CD14-positive monocyte (primary cell): Measurements from ENCODE around the gene SFMBT2. TPM values are rescaled to one million over a fixed set of nuclear protein-coding genes. Genes with fewer than 3 reads are reported as not detected.

Source experiments
- DNase-seq, 3 donors: peaks; one replicate each; pipeline ENCODE4 v3.0.0-alpha.2; 2011 to 2022
- H2AFZ ChIP-seq: 2 replicates; pipeline ENCODE4 v1.6.0; 2012; ENCODE audit warnings: mild to moderate bottlenecking, low read depth, low read length, inconsistent platforms; ENCODE audit not compliant: insufficient read depth, poor library complexity, severe bottlenecking
- H3K27ac ChIP-seq, 2 donors: 1 replicate in 1 of 2; 2 replicates in 1 of 2; pipeline ENCODE4 v1.5.1; 2012 to 2013; ENCODE audit warnings: low read length in 2 of 2, control low read depth in 1 of 2, inconsistent platforms in 1 of 2, low read depth in 1 of 2, mild to moderate bottlenecking in 1 of 2
- H3K27me3 ChIP-seq, 2 donors: one replicate each; pipeline versions ENCODE4 v1.6.0 to v1.6.1; 2011 to 2013; ENCODE audit warnings: low read length in 2 of 2; ENCODE audit not compliant: control insufficient read depth in 2 of 2, insufficient read depth in 2 of 2
- H3K36me3 ChIP-seq, 2 donors: replicated peaks in 1 of 2; 1 replicate in 1 of 2; 2 replicates in 1 of 2; pipeline versions ENCODE4 v1.5.1 to v1.6.1; 2012 to 2013; ENCODE audit warnings: low read length in 2 of 2, control low read depth in 1 of 2, inconsistent platforms in 1 of 2, mild to moderate bottlenecking in 1 of 2; ENCODE audit not compliant: insufficient read depth in 2 of 2, control insufficient read depth in 1 of 2
- H3K4me1 ChIP-seq, 2 donors: 1 replicate in 1 of 2; 2 replicates in 1 of 2; pipeline versions ENCODE4 v1.5.1 to v1.6.1; 2012 to 2013; ENCODE audit warnings: low read length in 2 of 2, control low read depth in 1 of 2, inconsistent platforms in 1 of 2, mild to moderate bottlenecking in 1 of 2, moderate library complexity in 1 of 2; ENCODE audit not compliant: insufficient read depth in 2 of 2, control insufficient read depth in 1 of 2
- H3K4me2 ChIP-seq: replicated peaks from 2 replicates; pipeline ENCODE3; 2012; ENCODE audit warnings: low read length, moderate library complexity, mild to moderate bottlenecking; ENCODE audit not compliant: poor library complexity, severe bottlenecking; ENCODE audit errors: extremely low read depth
- H3K4me3 ChIP-seq, 3 experiments: fragments of 200-600 bp in 1 of 3; sonication (generic) in 1 of 3; replicated peaks in 1 of 3; 1 replicate in 2 of 3; 2 replicates in 1 of 3; pipeline ENCODE4 v1.5.1; 2011 to 2013; ENCODE audit warnings: low read length in 3 of 3, mild to moderate bottlenecking in 3 of 3, control low read depth in 2 of 3, low read depth in 2 of 3, inconsistent platforms in 1 of 3, moderate library complexity in 1 of 3
- H3K79me2 ChIP-seq: 2 replicates; pipeline ENCODE4 v1.6.0; 2012; ENCODE audit warnings: mild to moderate bottlenecking, control low read depth, inconsistent platforms, low read length, moderate library complexity; ENCODE audit not compliant: insufficient read depth
- H3K9ac ChIP-seq: 2 replicates; pipeline ENCODE4 v1.6.0; 2017; ENCODE audit warnings: low read length, mild to moderate bottlenecking; ENCODE audit not compliant: insufficient read depth, poor library complexity, severe bottlenecking
- H3K9me3 ChIP-seq, 2 donors: replicated peaks in 1 of 2; 1 replicate in 1 of 2; 2 replicates in 1 of 2; pipeline versions ENCODE4 v1.5.1 to v1.6.1; 2012 to 2013; ENCODE audit warnings: low read length in 2 of 2, control low read depth in 1 of 2; ENCODE audit not compliant: control insufficient read depth in 1 of 2, insufficient read depth in 1 of 2
- H4K20me1 ChIP-seq: 2 replicates; pipeline ENCODE4 v1.6.0; 2012; ENCODE audit warnings: mild to moderate bottlenecking, low read length, control low read depth, moderate library complexity; ENCODE audit not compliant: insufficient read depth
- H3K27ac Mint-ChIP-seq, 7 donors: one replicate each; pipeline ENCODE4 v1.8.0; 2020; ENCODE audit warnings: mild to moderate bottlenecking in 7 of 7, mixed read lengths in 7 of 7, moderate library complexity in 6 of 7, inconsistent platforms in 2 of 7
- H3K27me3 Mint-ChIP-seq, 3 donors: one replicate each; pipeline ENCODE4 v1.8.0; 2021 to 2022; ENCODE audit warnings: low read depth in 3 of 3, mild to moderate bottlenecking in 3 of 3, mixed read lengths in 3 of 3, moderate library complexity in 3 of 3, inconsistent platforms in 1 of 3
- H3K36me3 Mint-ChIP-seq, 2 donors: one replicate each; pipeline ENCODE4 v1.8.0; 2020; ENCODE audit warnings: mixed read lengths in 2 of 2, inconsistent platforms in 1 of 2, mild to moderate bottlenecking in 1 of 2
- H3K4me1 Mint-ChIP-seq: one replicate; pipeline ENCODE4 v1.8.0; 2020; ENCODE audit warnings: mild to moderate bottlenecking, mixed read lengths
- H3K4me3 Mint-ChIP-seq, 2 donors: one replicate each; pipeline ENCODE4 v1.8.0; 2020; ENCODE audit warnings: mild to moderate bottlenecking in 2 of 2, mixed read lengths in 2 of 2, moderate library complexity in 1 of 2
- H3K9me3 Mint-ChIP-seq, 7 donors: one replicate each; pipeline ENCODE4 v1.8.0; 2020 to 2022; ENCODE audit warnings: mixed read lengths in 7 of 7, mild to moderate bottlenecking in 6 of 7, moderate library complexity in 6 of 7, inconsistent platforms in 2 of 7
- CTCF ChIP-seq: fragments of 200-600 bp; IDR thresholded peaks from one replicate; pipeline ENCODE4 v1.8.0; 2022; ENCODE audit warnings: antibody characterized with exemption, mild to moderate bottlenecking
- WGBS: methylation state at CpG from one replicate; pipeline ENCODE4 v1.1.5; 2013; ENCODE audit warnings: missing lambda C conversion rate; ENCODE audit not compliant: insufficient coverage; 5-methylcytosine and 5-hydroxymethylcytosine counted together
- intact Hi-C, 2 donors: fragments of 100-400 bp; cut with micrococcal nuclease; formaldehyde crosslinking; loops; one replicate each; pipeline versions ENCODE4 v1.15.0 to v1.15.1; 2023
- polyA plus RNA-seq, 3 donors: library from polyadenylated mRNA; depleted of rRNA in 1 of 3; unstranded in 2 of 3; stranded (reverse) in 1 of 3; fragments of 300-500 nt in 2 of 3; fragments of >200 nt in 1 of 3; fragmentation: Illumina TruSeq in 2 of 3; gene quantifications; 1 replicate in 2 of 3; 2 replicates in 1 of 3; pipeline ENCODE4 v1.2.3, GENCODE V29; 2012 to 2021

The SFMBT2 gene
- polyA plus RNA-seq, 3 donors, result 0.53 to 10.9 (median 1.6) TPM

GRCh38 chr10:7389844-7390243 is 21.0 kb downstream of the SFMBT2 start:
- no peak for DNase-seq
- Histone ChIP-seq H3K4me3 (no peak overlapping the region), H3K9me3 (no peaks in the 10 kb centered on the region), H3K4me2 (no peak overlapping the region), H4K20me1 (peaks cover 22% of the 10 kb centered on the region), H3K4me1 (no peaks in the 10 kb centered on the region), H2AFZ (no peak overlapping the region), H3K79me2 (peaks cover 97% of the 10 kb centered on the region), H3K27me3 (no peaks in the 10 kb centered on the region), H3K9ac (no peak overlapping the region), H3K27ac (no peak overlapping the region), H3K36me3 (no peaks in the 10 kb centered on the region)
- no peaks in the 10 kb centered on the region for H3K27me3 Mint-ChIP-seq
- peaks cover 3 to 10% of the 10 kb centered on the region in 2 donors for H3K36me3 Mint-ChIP-seq
- WGBS, result no CpG with 5 or more reads among the region's 3 CpGs
- no peak overlapping the region for H3K4me3 Mint-ChIP-seq
- H3K27ac Mint-ChIP-seq, result no peak overlapping the region
- no peaks in the 10 kb centered on the region for H3K9me3 Mint-ChIP-seq
- intact Hi-C loops, result no loop called here
- TF ChIP-seq CTCF, result no peak
- H3K4me1 Mint-ChIP-seq, result peaks cover 23% of the 10 kb centered on the region

- H3K9ac ChIP-seq, result no peak overlapping the region
- Mint-ChIP-seq H3K36me3 (peaks cover 3 to 10% of the 10 kb centered on the region in 2 donors), H3K9me3 (no peaks in the 10 kb centered on the region), H3K27ac (no peak overlapping the region), H3K27me3 (no peaks in the 10 kb centered on the region), H3K4me3 (no peak overlapping the region), H3K4me1 (peaks cover 23% of the 10 kb centered on the region)
- peaks cover 22% of the 10 kb centered on the region for H4K20me1 ChIP-seq
- H3K4me1 ChIP-seq, result no peaks in the 10 kb centered on the region
- H3K9me3 ChIP-seq, result no peaks in the 10 kb centered on the region
- no peak overlapping the region for H3K27ac ChIP-seq
- no CpG with 5 or more reads among the region's 2 CpGs for WGBS
- H3K36me3 ChIP-seq, result no peaks in the 10 kb centered on the region
- H3K4me3 ChIP-seq, result no peak overlapping the region
- TF ChIP-seq CTCF, result no peak
- H3K4me2 ChIP-seq, result no peak overlapping the region
- DNase-seq, result no peak
- H3K79me2 ChIP-seq, result peaks cover 97% of the 10 kb centered on the region
- H2AFZ ChIP-seq, result no peak overlapping the region
- intact Hi-C loops, result no loop called here
- no peaks in the 10 kb centered on the region for H3K27me3 ChIP-seq
These were observed 21.5 kb downstream of the SFMBT2 start for GRCh38 chr10:7389346-7389745.
